Type B pancreatic cell (in vitro differentiated cells): Measurements from ENCODE around the gene NCCRP1. TPM values are rescaled to one million over a fixed set of nuclear protein-coding genes. Genes with fewer than 3 reads are reported as not detected.

Experiments used
- DNase-seq: peaks from one replicate; pipeline ENCODE4 v3.0.0; 2021; ENCODE audit warnings: mixed read lengths; ENCODE audit not compliant: unreplicated experiment; ENCODE audit errors: extremely low spot score
- H3K27ac Mint-ChIP-seq: 2 replicates; pipeline ENCODE4 v1.8.0; 2021; ENCODE audit warnings: mild to moderate bottlenecking, mixed read lengths
- H3K27me3 Mint-ChIP-seq: 2 replicates; pipeline ENCODE4 v1.8.0; 2021; ENCODE audit warnings: mixed read lengths
- H3K36me3 Mint-ChIP-seq: 2 replicates; pipeline ENCODE4 v1.8.0; 2021; ENCODE audit warnings: mixed read lengths
- H3K4me1 Mint-ChIP-seq: one replicate; pipeline ENCODE4 v1.8.0; 2021; ENCODE audit warnings: mixed read lengths; ENCODE audit not compliant: unreplicated experiment
- H3K4me3 Mint-ChIP-seq: 2 replicates; pipeline ENCODE4 v1.8.0; 2021; ENCODE audit warnings: mild to moderate bottlenecking, mixed read lengths
- H3K9me3 Mint-ChIP-seq: 2 replicates; pipeline ENCODE4 v1.8.0; 2021; ENCODE audit warnings: mixed read lengths
- CTCF ChIP-seq: fragments of 200-600 bp; sonication (generic); conservative IDR thresholded peaks from 2 replicates; pipeline ENCODE4 v1.5.0; 2021; ENCODE audit warnings: antibody characterized with exemption, mild to moderate bottlenecking
- total RNA-seq: library from RNA; stranded (reverse); gene quantifications from 2 replicates; pipeline ENCODE4 v1.2.1, GENCODE V29; 2021; ENCODE audit warnings: low replicate concordance

NCCRP1 gene
- total RNA-seq, 1 donor from 2014 or later, result 19.0 TPM

GRCh38 chr19:39170386-39171231 is 26.2 kb upstream of the NCCRP1 start:
- no peak for TF ChIP-seq CTCF
- no peak overlapping the region for H3K27ac Mint-ChIP-seq
- no peaks in the 10 kb centered on the region for H3K27me3 Mint-ChIP-seq
- no peaks in the 10 kb centered on the region for H3K36me3 Mint-ChIP-seq
- no peak for DNase-seq
- H3K4me1 Mint-ChIP-seq, result peaks cover 8% of the 10 kb centered on the region
- no peaks in the 10 kb centered on the region for H3K9me3 Mint-ChIP-seq
- H3K4me3 Mint-ChIP-seq, result no peak overlapping the region

GRCh38 chr19:39171479-39172465 is 25.0 kb upstream of the NCCRP1 start:
- Mint-ChIP-seq H3K36me3 (no peaks in the 10 kb centered on the region), H3K4me1 (peaks cover 8% of the 10 kb centered on the region), H3K27ac (no peak overlapping the region), H3K4me3 (no peak overlapping the region), H3K27me3 (no peaks in the 10 kb centered on the region), H3K9me3 (no peaks in the 10 kb centered on the region)
- no peak for TF ChIP-seq CTCF
- no peak for DNase-seq

- DNase-seq, result no peak
- Mint-ChIP-seq H3K9me3 (no peaks in the 10 kb centered on the region), H3K36me3 (no peaks in the 10 kb centered on the region), H3K27ac (no peak overlapping the region), H3K4me3 (no peak overlapping the region), H3K27me3 (no peaks in the 10 kb centered on the region), H3K4me1 (peaks cover 8% of the 10 kb centered on the region)
- TF ChIP-seq CTCF, result no peak
Measured at GRCh38 chr19:39172700-39173501, 23.9 kb upstream of the NCCRP1 start.

- H3K27ac Mint-ChIP-seq, result no peak overlapping the region
- peaks cover 6% of the 10 kb centered on the region for H3K4me1 Mint-ChIP-seq
- no peak overlapping the region for H3K4me3 Mint-ChIP-seq
- DNase-seq, result no peak
- no peaks in the 10 kb centered on the region for H3K27me3 Mint-ChIP-seq
- H3K36me3 Mint-ChIP-seq, result no peaks in the 10 kb centered on the region
- no peaks in the 10 kb centered on the region for H3K9me3 Mint-ChIP-seq
- TF ChIP-seq CTCF, result no peak
Measured at GRCh38 chr19:39173502-39173991, 23.2 kb upstream of the NCCRP1 start.

- no peaks in the 10 kb centered on the region for H3K4me1 Mint-ChIP-seq
- no peak for DNase-seq
- no peaks in the 10 kb centered on the region for H3K9me3 Mint-ChIP-seq
- no peaks in the 10 kb centered on the region for H3K27me3 Mint-ChIP-seq
- no peak overlapping the region for H3K27ac Mint-ChIP-seq
- no peak for TF ChIP-seq CTCF
- no peak overlapping the region for H3K4me3 Mint-ChIP-seq
- no peaks in the 10 kb centered on the region for H3K36me3 Mint-ChIP-seq
Measured at GRCh38 chr19:39174142-39174541, 22.6 kb upstream of the NCCRP1 start.
